GM18508 (cell line): ENCODE results near the gene CORO7.

ENCODE experiments used
- ATAC-seq: cut with Tn5 transposase; IDR thresholded peaks from one replicate; pipeline ENCODE4 v1.9.1; 2021; ENCODE audit warnings: moderate number of reproducible peaks; ENCODE audit not compliant: insufficient read depth, unreplicated experiment

CORO7 gene

GRCh38 chr16:4426722-4427372, 10.5 kb upstream of the CORO7 start:
- ATAC-seq, result no peak

DNA sequence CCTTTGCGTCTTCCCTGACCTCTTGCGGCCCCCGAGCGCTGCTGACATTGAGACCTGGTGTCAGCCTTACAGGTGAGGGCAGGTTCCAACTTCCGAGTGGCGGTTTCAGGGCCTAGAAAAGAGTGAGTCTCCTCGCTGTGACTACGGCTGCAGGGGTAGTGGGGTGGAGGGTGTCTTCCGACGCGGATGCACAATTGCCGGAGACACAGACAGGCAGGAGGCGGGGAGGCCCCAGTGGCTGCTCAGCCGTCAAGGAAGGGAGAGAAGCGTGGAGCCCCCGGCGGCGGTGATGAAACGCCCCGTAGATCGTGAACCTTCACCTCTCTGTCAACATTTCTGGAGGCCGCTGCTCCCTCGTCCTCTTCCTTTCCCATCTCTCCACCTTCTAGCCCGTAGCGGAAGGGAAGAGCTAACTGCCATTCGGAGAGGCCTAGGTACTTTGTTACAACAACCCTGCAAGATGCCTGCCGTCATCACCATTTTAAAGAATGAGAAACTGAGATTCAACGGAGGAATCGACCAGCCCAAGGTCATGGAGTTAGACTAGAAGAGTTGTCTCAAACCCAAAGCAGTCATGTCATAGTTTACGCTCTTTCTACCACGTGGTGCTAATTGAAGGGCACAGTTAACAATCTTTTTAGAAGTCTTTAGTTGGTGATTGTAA, 9.8 kb upstream of the CORO7 start:
- peak; percentile 8 for ATAC-seq

DNA sequence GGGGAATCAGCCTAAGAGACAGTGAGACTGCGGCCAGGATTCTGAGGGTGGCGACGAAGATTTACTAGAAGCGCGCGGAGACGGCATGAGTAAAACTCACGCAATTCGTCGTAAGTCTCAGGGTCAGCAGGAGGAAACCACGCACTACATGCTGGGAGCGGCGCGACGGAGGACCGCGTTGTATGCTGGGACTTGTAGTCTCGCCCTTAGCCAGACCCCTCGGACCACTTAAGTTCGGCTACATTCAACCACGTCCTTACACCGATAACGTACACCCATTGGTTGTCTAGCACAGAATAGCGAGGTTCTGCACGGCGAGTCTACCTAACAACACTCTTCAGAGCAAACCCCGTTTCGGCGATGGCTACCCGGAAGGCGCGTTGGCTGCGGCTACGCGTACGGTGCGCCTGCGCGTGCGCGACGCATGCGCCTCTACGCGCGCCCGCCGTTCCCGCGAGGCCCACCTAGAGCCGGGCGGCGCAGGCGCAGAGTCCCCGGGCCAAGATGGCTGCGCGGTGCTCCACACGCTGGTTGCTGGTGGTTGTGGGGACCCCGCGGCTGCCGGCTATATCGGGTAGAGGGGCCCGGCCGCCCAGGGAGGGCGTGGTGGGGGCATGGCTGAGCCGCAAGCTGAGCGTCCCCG, 9.1 kb upstream of the CORO7 start, which contains the start of gene DNAJA3:
DNAJA3 (plus strand) TSS at position 491 of the 643 bp plus-strand sequence; CDS start at position 505, 14 bp downstream.
- ATAC-seq, result peak; percentile 77

DNA sequence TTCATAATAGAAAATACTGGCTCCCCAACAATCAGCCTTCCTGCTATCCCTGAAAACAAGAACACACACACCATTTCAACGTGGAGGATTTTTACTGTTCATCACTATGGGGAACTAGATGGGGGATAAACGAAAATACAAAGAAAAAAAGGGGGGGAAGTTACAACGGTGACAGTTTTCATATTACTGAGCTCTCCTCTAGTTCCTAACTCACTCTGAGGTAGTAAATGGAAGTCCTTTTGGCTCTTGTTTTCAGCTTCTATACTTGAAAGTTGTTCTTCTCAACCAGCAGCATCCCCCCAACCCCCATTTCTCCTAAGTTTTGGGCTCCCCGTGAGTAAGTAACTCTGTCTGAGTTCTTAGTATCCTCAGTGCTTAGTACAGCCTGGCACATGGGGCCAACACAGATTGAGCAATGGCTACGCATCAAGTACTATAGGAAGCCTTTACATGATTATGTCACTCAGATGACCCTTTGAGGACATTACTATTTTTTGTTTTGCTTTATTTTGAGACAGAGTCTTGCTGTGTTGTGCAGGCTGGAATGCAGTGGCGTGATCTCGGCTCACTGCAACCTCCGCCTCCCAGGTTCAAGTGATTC, 4.2 kb upstream of the CORO7 start:
- ATAC-seq, result no peak

DNA sequence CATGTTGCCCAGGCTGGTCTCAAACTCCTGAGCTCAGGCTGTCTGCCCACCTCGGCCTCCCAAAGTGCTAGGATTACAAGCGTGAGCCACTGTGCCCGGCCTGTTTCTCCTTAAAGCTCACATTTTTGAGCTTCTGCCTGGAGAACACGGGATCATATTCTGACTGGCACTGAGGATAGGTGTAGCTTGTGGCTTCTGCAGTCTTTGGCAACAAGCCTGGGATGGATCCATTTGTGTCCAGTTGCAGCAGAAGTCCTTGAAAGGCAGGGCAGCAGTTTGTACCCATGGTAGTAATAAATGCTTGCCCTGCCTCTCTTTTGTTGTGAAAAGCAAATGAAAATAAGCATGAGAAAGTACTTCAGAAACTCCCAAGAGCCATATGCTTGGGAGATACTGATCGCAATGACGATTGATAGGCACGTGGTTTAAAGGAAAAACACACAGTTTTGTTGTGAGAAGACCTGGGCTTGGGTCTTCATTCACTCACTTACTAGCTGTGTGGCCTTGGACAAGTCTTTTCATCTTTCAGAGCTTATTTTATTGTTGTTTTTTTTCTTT, 3.1 kb upstream of the CORO7 start:
- no peak for ATAC-seq

DNA sequence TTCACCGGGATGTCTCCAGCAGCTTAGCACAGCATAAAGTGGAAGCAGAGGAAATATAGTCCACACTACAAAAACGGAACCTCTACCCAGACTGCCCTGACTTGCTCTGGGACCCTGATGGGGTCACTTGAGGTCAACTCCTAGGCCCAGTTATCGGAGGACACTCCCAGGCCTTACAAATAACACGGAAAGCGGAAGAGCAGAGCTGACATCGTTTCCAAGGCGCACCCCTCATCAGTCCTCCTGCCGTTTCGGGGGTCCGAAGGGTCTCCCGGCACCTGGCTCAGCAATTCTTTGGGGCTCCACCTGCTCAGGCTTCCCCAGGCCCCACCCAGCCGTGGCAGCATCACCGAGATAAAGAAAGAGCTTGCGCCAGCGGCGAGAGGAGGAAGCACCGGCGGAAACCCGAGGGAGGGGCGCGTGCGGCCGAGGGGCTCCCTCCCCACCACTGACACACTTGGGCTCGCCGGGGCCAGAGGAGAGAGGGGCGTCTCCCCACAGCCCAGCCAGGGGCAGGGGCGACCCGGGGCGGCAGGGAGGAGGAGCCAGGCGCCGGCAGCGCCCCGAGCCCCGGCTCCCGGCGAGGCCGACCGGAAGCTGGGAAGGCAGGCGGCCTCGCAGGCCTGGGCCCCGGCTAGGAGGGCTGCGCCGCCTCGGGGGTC, 727 bp downstream of the CORO7 start:
- ATAC-seq, result no peak

DNA sequence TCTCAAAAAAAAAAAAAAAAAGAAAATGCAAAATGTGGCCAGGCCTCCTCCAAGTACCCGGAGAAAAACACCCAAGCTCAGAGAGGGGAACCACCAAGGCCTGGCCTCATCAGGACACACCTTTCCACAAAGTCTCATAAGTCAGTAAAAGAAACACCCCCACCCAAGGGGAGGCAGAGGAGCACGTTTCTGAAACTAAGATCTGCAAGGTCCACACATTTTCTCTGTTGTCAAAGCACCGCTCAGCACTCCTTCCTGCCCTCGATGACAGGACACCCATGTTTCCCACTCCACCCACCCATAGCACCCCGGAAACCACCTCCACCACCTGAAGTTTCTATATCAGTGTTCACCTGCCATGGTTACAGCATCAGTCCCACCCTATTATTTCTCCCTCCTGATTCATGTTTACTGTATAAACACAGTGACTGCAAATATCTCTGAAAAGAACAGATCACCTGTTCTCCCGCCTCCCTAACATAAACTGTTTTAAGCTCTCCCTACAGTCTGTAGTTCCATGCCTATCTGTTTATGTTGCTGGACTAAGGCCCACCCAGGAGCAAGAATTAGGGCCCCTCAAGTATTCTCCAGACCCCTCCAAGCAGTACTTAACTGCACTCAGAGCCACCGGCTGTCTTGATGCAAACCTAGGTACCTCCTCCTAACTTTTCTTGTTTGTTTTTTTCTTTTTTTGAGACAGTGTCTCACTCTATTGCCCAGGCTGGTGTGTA, 2.0 kb downstream of the CORO7 start:
- peak; percentile 56 for ATAC-seq

DNA sequence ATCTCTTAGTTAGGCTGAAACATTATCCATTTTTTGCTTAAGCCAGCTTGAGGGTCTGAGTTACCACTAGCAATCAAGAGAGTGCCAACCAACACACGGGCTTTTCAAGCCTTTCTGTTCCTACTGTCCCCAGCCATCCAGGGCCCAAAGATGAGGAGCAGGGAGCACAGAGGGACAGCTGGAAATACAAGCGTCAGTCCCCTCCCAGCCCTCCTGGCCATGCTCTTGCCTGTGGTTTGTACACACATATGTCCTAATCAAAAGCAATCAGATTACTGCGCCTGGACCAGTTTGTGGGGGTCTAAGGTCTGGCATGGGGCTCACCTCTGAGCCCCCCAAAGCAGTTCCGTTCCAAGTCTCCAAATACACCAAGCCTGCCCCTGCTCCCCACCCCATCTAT, 3.5 kb downstream of the CORO7 start:
- no peak for ATAC-seq

GRCh38 chr16:4412159-4412558, 4.2 kb downstream of the CORO7 start:
- no peak for ATAC-seq

DNA sequence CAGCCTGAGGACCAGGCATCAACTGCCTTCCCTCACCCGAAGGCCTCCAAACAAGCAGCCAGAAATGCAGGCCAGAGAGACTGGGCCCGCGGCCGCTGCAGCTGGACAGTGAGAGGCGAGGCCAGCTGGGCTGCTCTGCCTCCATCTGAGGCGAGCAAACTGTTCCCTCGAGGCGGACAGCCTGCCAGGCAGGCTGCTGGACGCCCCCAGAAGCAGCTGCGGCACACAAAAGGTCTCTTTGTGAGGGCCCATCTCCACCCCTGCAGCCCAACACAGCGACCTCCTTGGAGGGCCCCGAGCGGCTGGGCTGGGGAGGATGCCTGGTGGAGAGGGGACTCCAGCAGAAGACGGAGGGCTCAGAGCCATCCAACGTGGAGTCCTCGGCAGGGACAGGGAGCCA, 4.7 kb downstream of the CORO7 start:
- ATAC-seq, result no peak

GRCh38 chr16:4410335-4411075, 5.9 kb downstream of the CORO7 start:
- no peak for ATAC-seq

DNA sequence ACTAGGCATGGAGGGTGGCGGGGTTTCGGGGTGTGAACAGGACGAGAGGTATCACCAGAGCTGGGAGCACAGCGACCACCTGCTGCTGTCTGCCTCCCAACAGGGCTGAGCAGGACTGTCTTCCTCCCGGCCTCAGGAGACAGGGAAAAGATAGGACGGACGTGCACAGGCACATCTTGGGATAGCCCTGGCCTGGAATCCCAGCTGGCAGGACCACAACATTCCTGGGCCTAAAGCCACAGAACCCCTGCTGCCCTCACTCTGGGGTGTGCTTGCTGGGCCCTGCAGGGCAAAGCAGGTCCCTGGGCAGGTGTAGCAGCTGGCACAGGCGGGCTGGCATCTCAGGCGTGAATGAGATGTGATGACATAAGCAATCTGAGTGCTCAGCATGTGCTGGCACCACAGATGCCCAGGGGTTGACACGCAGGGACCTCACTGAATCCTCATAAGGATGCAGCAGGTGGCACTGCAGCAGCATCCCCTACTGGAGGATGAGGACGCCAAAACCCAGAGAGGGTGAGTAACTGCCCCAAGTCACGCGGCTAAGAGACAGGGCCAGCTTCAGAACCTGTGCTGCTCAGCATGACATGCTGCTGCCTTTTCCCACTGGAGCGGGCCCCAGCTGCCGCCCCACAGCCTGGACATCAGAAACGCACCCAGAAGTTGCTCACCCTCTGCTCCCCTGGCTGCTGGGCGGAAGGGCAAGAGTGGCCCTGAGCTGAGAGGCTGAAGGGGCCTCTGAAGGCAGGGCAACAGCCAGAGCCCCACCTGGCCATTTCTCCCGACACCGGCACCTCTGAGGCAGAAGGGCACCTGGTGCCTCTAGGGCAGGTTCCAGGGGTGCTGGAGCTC, 7.1 kb downstream of the CORO7 start:
- no peak for ATAC-seq

DNA sequence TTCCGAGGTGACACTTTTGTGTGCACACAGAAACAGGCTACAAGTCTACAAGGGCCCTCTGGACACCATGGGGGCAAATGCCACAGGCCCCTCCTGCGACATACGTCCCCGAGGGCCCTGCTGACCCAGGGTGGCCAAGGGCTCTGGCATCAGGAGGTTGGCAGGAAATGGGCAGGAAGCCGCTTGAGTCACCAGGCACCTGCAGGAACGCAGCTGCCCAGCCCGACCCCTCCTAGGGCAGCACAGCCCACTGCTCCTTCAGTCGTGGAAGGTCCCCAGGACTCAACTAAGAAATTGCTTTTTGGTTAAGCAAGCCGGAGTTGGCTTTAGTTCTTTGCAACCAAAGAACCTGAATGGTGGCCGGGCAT, 8.1 kb downstream of the CORO7 start:
- ATAC-seq, result no peak

DNA sequence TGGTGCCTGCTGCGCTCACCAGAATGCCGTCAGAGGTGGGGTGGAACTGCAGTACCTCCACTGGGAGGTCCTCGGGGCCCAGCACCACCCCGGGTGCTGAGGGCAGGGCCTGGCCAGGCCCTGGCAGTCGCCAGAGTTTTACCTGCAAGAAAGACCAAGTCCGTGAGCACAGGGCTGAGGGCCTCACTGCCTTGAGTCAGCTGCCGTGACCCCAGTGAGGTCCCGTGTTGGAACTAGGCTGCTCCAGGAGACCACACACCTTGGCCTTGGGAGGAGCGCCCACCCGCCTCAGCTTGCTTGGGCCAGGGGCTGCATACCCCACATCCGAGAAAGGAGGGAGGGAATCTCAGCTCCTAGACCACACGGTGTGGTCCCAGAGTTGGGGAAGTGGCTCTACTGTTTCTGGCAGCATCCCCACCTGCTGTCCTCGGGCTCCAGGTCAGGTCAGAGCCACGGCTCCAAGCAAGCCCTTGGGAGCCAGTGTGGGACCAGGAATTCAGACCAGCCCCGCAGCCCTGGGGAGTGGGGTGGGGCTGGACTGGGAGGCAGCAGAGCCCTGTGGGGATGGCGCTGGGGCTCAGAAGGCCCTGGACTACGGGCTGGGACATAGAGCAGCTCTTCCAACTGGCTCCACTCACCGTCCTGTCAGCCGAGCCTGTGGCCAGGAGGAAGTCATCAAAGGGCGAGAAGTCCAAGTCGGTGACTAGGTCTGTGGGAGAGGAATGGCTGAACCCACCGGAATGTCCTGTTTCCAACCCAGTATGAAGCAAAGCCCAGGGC, 8.7 kb downstream of the CORO7 start:
- no peak for ATAC-seq

DNA sequence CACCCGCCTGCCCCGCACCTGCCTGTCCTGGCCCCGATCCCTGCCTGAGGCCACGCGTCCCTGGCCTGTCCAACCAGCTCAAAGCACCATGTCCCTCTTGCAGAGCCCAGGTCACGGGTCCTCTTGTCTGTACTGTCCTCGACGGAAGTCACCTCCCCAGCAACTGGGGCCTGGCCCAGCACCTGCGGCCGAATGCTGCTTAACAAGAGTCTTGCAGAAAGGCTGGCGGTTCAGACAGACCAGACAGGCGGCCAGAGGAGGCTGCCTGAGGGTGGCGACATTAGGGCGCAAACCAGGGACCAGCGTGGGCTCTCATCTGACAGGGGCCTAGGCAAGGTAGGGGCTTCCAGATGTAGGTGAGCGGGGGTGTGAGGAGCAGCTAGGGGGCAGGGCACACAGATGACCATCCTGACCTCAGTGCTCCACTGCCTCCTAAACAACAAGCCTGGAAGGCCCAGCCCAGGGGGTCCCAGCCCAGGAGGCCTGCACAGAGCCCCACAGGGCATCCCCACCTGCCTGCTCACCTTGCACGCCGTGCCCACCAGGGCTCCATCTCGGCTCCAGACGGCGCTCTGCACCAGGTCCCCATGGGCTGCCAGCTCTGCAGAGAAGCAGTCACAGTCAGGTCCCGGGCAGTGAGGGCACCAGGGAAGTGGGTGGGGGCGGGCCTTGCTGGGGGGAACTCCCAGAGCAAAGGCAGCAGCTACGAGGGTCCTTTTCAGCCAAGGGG, 11.3 kb downstream of the CORO7 start:
- no peak for ATAC-seq

DNA sequence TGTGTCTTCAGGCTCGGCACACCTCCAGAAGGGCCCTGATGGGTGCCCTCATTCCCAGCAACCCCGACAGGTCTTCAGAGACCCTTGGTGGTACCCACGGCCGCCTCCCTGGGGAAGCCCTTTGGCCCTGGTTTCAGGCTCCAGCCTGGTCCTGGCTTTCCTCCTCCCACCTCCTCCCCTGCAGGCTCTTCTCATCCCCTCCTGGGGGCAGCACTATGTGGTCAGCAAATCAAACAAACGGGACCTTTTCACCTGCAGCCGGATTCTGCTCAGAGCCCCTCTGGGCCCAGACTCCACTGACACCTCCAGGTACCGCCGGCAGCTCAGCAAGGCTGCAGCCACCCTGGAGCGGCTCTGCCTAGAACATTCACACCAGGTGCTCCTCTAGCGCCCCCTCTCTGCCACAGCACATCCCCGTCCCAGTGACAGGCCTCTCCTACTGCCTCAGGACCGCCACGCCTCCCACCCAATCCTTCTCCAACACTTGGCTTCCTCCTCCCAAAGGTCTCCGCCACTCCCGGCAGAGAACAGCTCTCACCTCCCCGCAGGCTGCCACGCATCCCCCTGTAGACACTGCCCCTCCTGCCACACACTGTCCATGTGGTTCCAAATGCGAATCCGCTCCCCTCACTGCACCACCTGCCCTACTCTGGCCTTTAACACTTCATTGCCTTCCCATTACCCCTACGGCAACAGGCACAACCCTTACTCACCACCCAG, 12.0 kb downstream of the CORO7 start:
- ATAC-seq, result no peak
